ENCODE data around the gene TAF7.
A peak's percentile ranks its signal among the peaks of the same experiment; 100 is the strongest.
"Not testable (repeated sequence)": the region's sequence is repeated elsewhere in the genome, so short reads cannot be mapped to it uniquely, and the experiment has no call there.

TAF7 gene

GRCh38 chr5:141319202-141319601 is 1.4 kb downstream of the TAF7 start:
- TF ChIP-seq SPI1 (IDR thresholded peaks at IDR 0.05; ENCODE audit: low read depth, low read length) = no peak
- no peak; the same call in 1 of the 2 replicates for TF ChIP-seq POLR2A (IDR thresholded peaks at IDR 0.05; ENCODE audit: low read depth, low read length)
- no peak for TF ChIP-seq POU2F2 (IDR thresholded peaks at IDR 0.05; ENCODE audit: low read depth, low read length)
- TF ChIP-seq TAF1 (IDR thresholded peaks at IDR 0.05; ENCODE audit: low read depth, low read length) = no peak
- no peak for TF ChIP-seq PAX5 (IDR thresholded peaks at IDR 0.05; ENCODE audit: insufficient read depth, low read length, severe bottlenecking)
- TF ChIP-seq POLR2AphosphoS5 (IDR thresholded peaks at IDR 0.05; ENCODE audit: low read depth, low read length) = no peak
- FAIRE-seq (no peak), DNase-seq (ENCODE audit: insufficient read length, low spot score) (no peak)

GRCh38 chr5:141316963-141317362 is 3.6 kb downstream of the TAF7 start:
- FAIRE-seq; DNase-seq (ENCODE audit: insufficient read length, low spot score): not testable (repeated sequence)

- FAIRE-seq (no peak), DNase-seq (ENCODE audit: insufficient read length, low spot score) (no peak)
- TF ChIP-seq PAX5 (IDR thresholded peaks at IDR 0.05; ENCODE audit: insufficient read depth, low read length, severe bottlenecking) (no peak), POLR2A (IDR thresholded peaks at IDR 0.05; ENCODE audit: low read depth, low read length) (no peak), SPI1 (IDR thresholded peaks at IDR 0.05; ENCODE audit: low read depth, low read length) (peak; percentile 64)
Measured at GRCh38 chr5:141313711-141314110, 6.9 kb downstream of the TAF7 start.

GRCh38 chr5:141306630-141307029 is 14.0 kb downstream of the TAF7 start:
- no peak for TF ChIP-seq SPI1 (IDR thresholded peaks at IDR 0.05; ENCODE audit: low read depth, low read length)
- TF ChIP-seq PAX5 (IDR thresholded peaks at IDR 0.05; ENCODE audit: insufficient read depth, low read length, severe bottlenecking) = no peak
- TF ChIP-seq POLR2AphosphoS5 (IDR thresholded peaks at IDR 0.05; ENCODE audit: low read depth, low read length) = no peak
- no peak for TF ChIP-seq TAF1 (IDR thresholded peaks at IDR 0.05; ENCODE audit: low read depth, low read length)
- no peak for TF ChIP-seq POLR2A (IDR thresholded peaks at IDR 0.05; ENCODE audit: low read depth, low read length)
- no peak for TF ChIP-seq POU2F2 (IDR thresholded peaks at IDR 0.05; ENCODE audit: low read depth, low read length)
- FAIRE-seq = no peak
- no peak for DNase-seq (ENCODE audit: insufficient read length, low spot score)

- FAIRE-seq = no peak
- TF ChIP-seq POLR2A (IDR thresholded peaks at IDR 0.05; ENCODE audit: low read depth, low read length) (no peak), SPI1 (IDR thresholded peaks at IDR 0.05; ENCODE audit: low read depth, low read length) (no peak), TAF1 (IDR thresholded peaks at IDR 0.05; ENCODE audit: low read depth, low read length) (no peak), POU2F2 (IDR thresholded peaks at IDR 0.05; ENCODE audit: low read depth, low read length) (no peak), POLR2AphosphoS5 (IDR thresholded peaks at IDR 0.05; ENCODE audit: low read depth, low read length) (no peak), PAX5 (IDR thresholded peaks at IDR 0.05; ENCODE audit: insufficient read depth, low read length, severe bottlenecking) (no peak)
- no peak for DNase-seq (ENCODE audit: insufficient read length, low spot score)
Measured at GRCh38 chr5:141303756-141304155, 16.8 kb downstream of the TAF7 start, which contains the start of gene SLC25A2. SLC25A2 (minus strand) TSS chr5:141304049; CDS start chr5:141303865, 184 bp downstream.

GRCh38 chr5:141298376-141298775 is 22.2 kb downstream of the TAF7 start:
- FAIRE-seq (no peak), DNase-seq (ENCODE audit: insufficient read length, low spot score) (no peak)
- TF ChIP-seq POLR2AphosphoS5 (IDR thresholded peaks at IDR 0.05; ENCODE audit: low read depth, low read length) (no peak), TAF1 (IDR thresholded peaks at IDR 0.05; ENCODE audit: low read depth, low read length) (no peak), SPI1 (IDR thresholded peaks at IDR 0.05; ENCODE audit: low read depth, low read length) (no peak), POU2F2 (IDR thresholded peaks at IDR 0.05; ENCODE audit: low read depth, low read length) (no peak), PAX5 (IDR thresholded peaks at IDR 0.05; ENCODE audit: insufficient read depth, low read length, severe bottlenecking) (no peak), POLR2A (IDR thresholded peaks at IDR 0.05; ENCODE audit: low read depth, low read length) (no peak)

- DNase-seq (ENCODE audit: insufficient read length, low spot score) (no peak), FAIRE-seq (no peak)
- TF ChIP-seq POLR2AphosphoS5 (IDR thresholded peaks at IDR 0.05; ENCODE audit: low read depth, low read length) = no peak
- no peak for TF ChIP-seq POU2F2 (IDR thresholded peaks at IDR 0.05; ENCODE audit: low read depth, low read length)
- TF ChIP-seq SPI1 (IDR thresholded peaks at IDR 0.05; ENCODE audit: low read depth, low read length) = no peak
- TF ChIP-seq POLR2A (IDR thresholded peaks at IDR 0.05; ENCODE audit: low read depth, low read length) = no peak
- no peak for TF ChIP-seq TAF1 (IDR thresholded peaks at IDR 0.05; ENCODE audit: low read depth, low read length)
- TF ChIP-seq PAX5 (IDR thresholded peaks at IDR 0.05; ENCODE audit: insufficient read depth, low read length, severe bottlenecking) = no peak
Measured at GRCh38 chr5:141272906-141273305, 47.7 kb downstream of the TAF7 start.

GRCh38 chr5:141269195-141269594 is 51.4 kb downstream of the TAF7 start:
- DNase-seq (ENCODE audit: insufficient read length, low spot score) = no peak
- FAIRE-seq = no peak
- no peak for TF ChIP-seq POU2F2 (IDR thresholded peaks at IDR 0.05; ENCODE audit: low read depth, low read length)
- no peak for TF ChIP-seq POLR2AphosphoS5 (IDR thresholded peaks at IDR 0.05; ENCODE audit: low read depth, low read length)
- TF ChIP-seq TAF1 (IDR thresholded peaks at IDR 0.05; ENCODE audit: low read depth, low read length) = no peak
- no peak for TF ChIP-seq SPI1 (IDR thresholded peaks at IDR 0.05; ENCODE audit: low read depth, low read length)
- TF ChIP-seq POLR2A (IDR thresholded peaks at IDR 0.05; ENCODE audit: low read depth, low read length) = no peak
- no peak for TF ChIP-seq PAX5 (IDR thresholded peaks at IDR 0.05; ENCODE audit: insufficient read depth, low read length, severe bottlenecking)
